Loucy (cell line): ENCODE results near the gene PRDM8.

Source experiments
- CTCF ChIP-seq: fragments of 200-600 bp; sonication (generic); conservative IDR thresholded peaks from 2 replicates; pipeline ENCODE4 v1.5.1; 2014; ENCODE audit warnings: mild to moderate bottlenecking, antibody characterized with exemption, low read length
- EZH2phosphoT487 ChIP-seq: fragments of 200-600 bp; IDR thresholded peaks from 2 replicates; pipeline ENCODE4 v1.6.1; 2018; ENCODE audit warnings: antibody characterized with exemption, mild to moderate bottlenecking, moderate library complexity, borderline replicate concordance

DNA sequence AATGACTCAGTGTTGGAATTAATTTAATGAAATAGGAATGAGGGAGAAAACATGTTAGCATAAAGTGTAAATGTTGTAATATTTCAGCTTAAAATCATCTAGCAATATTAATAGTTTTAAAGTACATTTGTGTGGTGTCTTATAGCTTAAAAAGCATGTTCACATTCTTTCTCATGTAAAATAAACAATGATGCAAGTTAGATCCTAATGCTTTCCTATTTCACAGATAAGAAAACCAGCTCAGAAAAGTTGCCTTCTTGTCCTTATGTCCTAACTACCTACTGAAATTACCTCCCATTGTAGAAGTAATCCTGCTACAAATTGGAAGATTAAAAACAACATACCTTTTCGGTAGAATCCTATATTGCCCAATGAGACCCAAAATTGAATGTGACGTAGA is 40.9 kb upstream of the PRDM8 start:
- no peak for TF ChIP-seq CTCF
- no peak for TF ChIP-seq EZH2phosphoT487
